ENCODE data around the gene AUTS2. TPM values are rescaled to one million over a fixed set of nuclear protein-coding genes. Genes with fewer than 3 reads are reported as not detected.

Gene AUTS2
- total and polyA plus RNA-seq, 2 donors (not counting 1 experiment from before 2014, with no cell fraction given), result 0.60 to 9.1 TPM

DNA sequence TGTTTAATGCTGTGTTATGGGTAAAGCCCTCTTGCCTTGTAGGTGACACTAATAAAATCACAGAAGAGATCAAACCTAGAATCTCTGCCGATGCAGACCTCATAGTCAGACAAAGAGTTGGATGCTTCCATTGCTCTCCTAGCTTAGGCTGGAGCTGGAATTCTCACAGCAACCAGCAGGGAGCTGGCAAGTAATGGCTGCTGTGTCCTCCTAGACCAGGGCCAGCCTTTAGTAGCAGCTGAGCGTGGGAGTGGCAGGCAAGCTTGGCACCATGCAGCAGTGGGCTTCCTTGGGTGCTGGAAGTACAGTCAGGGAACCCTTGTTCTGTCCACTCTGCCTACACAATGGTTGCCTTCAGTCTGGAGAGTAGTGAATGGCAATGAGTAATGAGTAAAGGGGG lies 935.3 kb downstream of the AUTS2 start:
- no peaks in the 10 kb centered on the region for H3K4me1 ChIP-seq (ENCODE audit: control insufficient read depth, extremely low read depth, insufficient read depth, low read length)
- TF ChIP-seq EZH2 (IDR thresholded peaks at IDR 0.05; ENCODE audit: low read length, missing control alignments), result no peak
- TF ChIP-seq, protein P1, sequence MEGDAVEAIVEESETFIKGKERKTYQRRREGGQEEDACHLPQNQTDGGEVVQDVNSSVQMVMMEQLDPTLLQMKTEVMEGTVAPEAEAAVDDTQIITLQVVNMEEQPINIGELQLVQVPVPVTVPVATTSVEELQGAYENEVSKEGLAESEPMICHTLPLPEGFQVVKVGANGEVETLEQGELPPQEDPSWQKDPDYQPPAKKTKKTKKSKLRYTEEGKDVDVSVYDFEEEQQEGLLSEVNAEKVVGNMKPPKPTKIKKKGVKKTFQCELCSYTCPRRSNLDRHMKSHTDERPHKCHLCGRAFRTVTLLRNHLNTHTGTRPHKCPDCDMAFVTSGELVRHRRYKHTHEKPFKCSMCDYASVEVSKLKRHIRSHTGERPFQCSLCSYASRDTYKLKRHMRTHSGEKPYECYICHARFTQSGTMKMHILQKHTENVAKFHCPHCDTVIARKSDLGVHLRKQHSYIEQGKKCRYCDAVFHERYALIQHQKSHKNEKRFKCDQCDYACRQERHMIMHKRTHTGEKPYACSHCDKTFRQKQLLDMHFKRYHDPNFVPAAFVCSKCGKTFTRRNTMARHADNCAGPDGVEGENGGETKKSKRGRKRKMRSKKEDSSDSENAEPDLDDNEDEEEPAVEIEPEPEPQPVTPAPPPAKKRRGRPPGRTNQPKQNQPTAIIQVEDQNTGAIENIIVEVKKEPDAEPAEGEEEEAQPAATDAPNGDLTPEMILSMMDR (conservative IDR thresholded peaks at IDR 0.05 in 1 of 2, IDR thresholded peaks at IDR 0.05 in 1 of 2; ENCODE audit: low read depth in 1 of 2, low read length in 2 of 2), result no peak
- H3K9ac ChIP-seq (ENCODE audit: insufficient read depth, low read length), result no peak overlapping the region
- H3K4me3 ChIP-seq (replicated peaks in 1 of 4; ENCODE audit: control extremely low read depth in 1 of 4, insufficient read depth in 1 of 4, low read depth in 3 of 4, low read length in 4 of 4), result no peak overlapping the region
- H3K9me3 ChIP-seq (ENCODE audit: control insufficient read depth, insufficient read depth, low read depth, low read length), result no peaks in the 10 kb centered on the region
- no peaks in the 10 kb centered on the region for H4K20me1 ChIP-seq (ENCODE audit: control insufficient read depth, extremely low read depth, insufficient read depth, low read length)
- no peak overlapping the region for H3K27ac ChIP-seq (ENCODE audit: insufficient read depth, low read length)
- H2AFZ ChIP-seq (ENCODE audit: low read length), result no peak overlapping the region
- H3K27me3 ChIP-seq (ENCODE audit: control insufficient read depth, insufficient read depth, low read length), result no peaks in the 10 kb centered on the region
- DNase-seq (ENCODE audit: low read depth in 2 of 2), result no peak
- no peaks in the 10 kb centered on the region for H3K36me3 ChIP-seq (ENCODE audit: control insufficient read depth, insufficient read depth, low read length)
- H3K79me2 ChIP-seq (ENCODE audit: control insufficient read depth, insufficient read depth, low read length), result no peaks in the 10 kb centered on the region
- no peak overlapping the region for H3K4me2 ChIP-seq (ENCODE audit: extremely low read depth, insufficient read depth, low read length)

DNA sequence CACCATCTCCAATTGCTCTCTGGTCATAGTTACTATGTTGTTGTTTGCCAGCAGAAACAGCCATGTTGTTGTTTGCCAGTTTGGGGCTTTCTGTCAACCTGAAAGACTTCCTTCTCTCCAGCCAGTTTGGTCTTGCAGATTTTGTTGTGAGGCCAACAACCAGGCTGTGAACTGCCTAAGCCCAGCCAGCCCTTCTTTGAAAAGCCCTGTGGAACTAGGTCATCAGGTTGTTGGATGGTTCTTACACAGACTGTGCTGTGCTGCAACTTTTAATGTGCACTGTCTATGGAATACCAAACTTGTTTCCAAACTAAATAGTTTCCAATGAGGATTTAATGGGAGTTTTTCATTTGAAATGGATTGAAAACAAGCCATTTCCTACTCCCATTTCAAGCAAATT lies 940.9 kb downstream of the AUTS2 start:
- H3K27ac ChIP-seq (ENCODE audit: insufficient read depth, low read length), result no peak overlapping the region
- DNase-seq (ENCODE audit: low read depth in 2 of 2), result no peak
- no peaks in the 10 kb centered on the region for H4K20me1 ChIP-seq (ENCODE audit: control insufficient read depth, extremely low read depth, insufficient read depth, low read length)
- H3K4me1 ChIP-seq (ENCODE audit: control insufficient read depth, extremely low read depth, insufficient read depth, low read length), result no peaks in the 10 kb centered on the region
- TF ChIP-seq EZH2 (IDR thresholded peaks at IDR 0.05; ENCODE audit: low read length, missing control alignments), result no peak
- TF ChIP-seq, protein P1 (conservative IDR thresholded peaks at IDR 0.05 in 1 of 2, IDR thresholded peaks at IDR 0.05 in 1 of 2; ENCODE audit: low read depth in 1 of 2, low read length in 2 of 2), result no peak
- H3K4me2 ChIP-seq (ENCODE audit: extremely low read depth, insufficient read depth, low read length), result no peak overlapping the region
- H3K36me3 ChIP-seq (ENCODE audit: control insufficient read depth, insufficient read depth, low read length), result no peaks in the 10 kb centered on the region
- no peak overlapping the region for H3K4me3 ChIP-seq (replicated peaks in 1 of 4; ENCODE audit: control extremely low read depth in 1 of 4, insufficient read depth in 1 of 4, low read depth in 3 of 4, low read length in 4 of 4)
- H3K9me3 ChIP-seq (ENCODE audit: control insufficient read depth, insufficient read depth, low read depth, low read length), result no peaks in the 10 kb centered on the region
- no peaks in the 10 kb centered on the region for H3K79me2 ChIP-seq (ENCODE audit: control insufficient read depth, insufficient read depth, low read length)
- H2AFZ ChIP-seq (ENCODE audit: low read length), result no peak overlapping the region
- no peak overlapping the region for H3K9ac ChIP-seq (ENCODE audit: insufficient read depth, low read length)
- H3K27me3 ChIP-seq (ENCODE audit: control insufficient read depth, insufficient read depth, low read length), result no peaks in the 10 kb centered on the region

DNA sequence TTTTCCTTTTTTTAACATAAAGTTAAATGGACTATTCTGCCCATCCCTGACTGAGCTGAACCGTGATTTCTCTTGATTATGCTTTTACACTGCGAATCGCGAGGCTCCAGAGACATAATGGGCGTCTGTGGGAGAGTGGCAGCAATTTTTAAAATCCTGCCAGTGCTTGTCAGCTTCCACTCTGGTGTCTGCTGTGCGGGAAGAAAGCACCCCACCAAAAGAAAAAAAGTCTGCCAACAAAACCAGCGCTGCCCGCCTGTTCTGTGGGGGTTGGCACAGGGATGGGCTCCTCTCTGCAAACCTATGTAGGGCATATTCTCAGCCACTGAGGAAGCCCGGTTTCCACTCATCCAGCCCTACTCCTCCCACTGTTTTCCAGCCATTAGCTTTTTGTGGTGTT lies 941.3 kb downstream of the AUTS2 start:
- no peak overlapping the region for H2AFZ ChIP-seq (ENCODE audit: low read length)
- no peaks in the 10 kb centered on the region for H3K9me3 ChIP-seq (ENCODE audit: control insufficient read depth, insufficient read depth, low read depth, low read length)
- no peak for DNase-seq (ENCODE audit: low read depth in 2 of 2)
- no peaks in the 10 kb centered on the region for H3K36me3 ChIP-seq (ENCODE audit: control insufficient read depth, insufficient read depth, low read length)
- H3K4me2 ChIP-seq (ENCODE audit: extremely low read depth, insufficient read depth, low read length), result no peak overlapping the region
- no peak overlapping the region for H3K27ac ChIP-seq (ENCODE audit: insufficient read depth, low read length)
- no peaks in the 10 kb centered on the region for H3K27me3 ChIP-seq (ENCODE audit: control insufficient read depth, insufficient read depth, low read length)
- H3K4me3 ChIP-seq (replicated peaks in 1 of 4; ENCODE audit: control extremely low read depth in 1 of 4, insufficient read depth in 1 of 4, low read depth in 3 of 4, low read length in 4 of 4), result no peak overlapping the region
- TF ChIP-seq EZH2 (IDR thresholded peaks at IDR 0.05; ENCODE audit: low read length, missing control alignments), result no peak
- TF ChIP-seq, protein P1 (conservative IDR thresholded peaks at IDR 0.05 in 1 of 2, IDR thresholded peaks at IDR 0.05 in 1 of 2; ENCODE audit: low read depth in 1 of 2, low read length in 2 of 2), result no peak
- H3K79me2 ChIP-seq (ENCODE audit: control insufficient read depth, insufficient read depth, low read length), result no peaks in the 10 kb centered on the region
- no peaks in the 10 kb centered on the region for H4K20me1 ChIP-seq (ENCODE audit: control insufficient read depth, extremely low read depth, insufficient read depth, low read length)
- H3K9ac ChIP-seq (ENCODE audit: insufficient read depth, low read length), result no peak overlapping the region
- H3K4me1 ChIP-seq (ENCODE audit: control insufficient read depth, extremely low read depth, insufficient read depth, low read length), result no peaks in the 10 kb centered on the region
